K562 (cell line): ENCODE data around the gene SMIM41. TPM values are rescaled to one million over a fixed set of nuclear protein-coding genes. Genes with fewer than 3 reads are reported as not detected.

Experiments
- ATAC-seq: fragments of 200-7000 bp; cut with Tn5 transposase; 3 replicates; pipeline ENCODE4 v1.9.1; 2020; ENCODE audit warnings: moderate library complexity
- BruUV-seq: library from RNA; stranded (reverse); fragments of 400-500 nt; replicated peaks from 2 replicates; lab custom pipeline; 2021; lab: Mats Ljungman, UMichigan
- CTCF ChIA-PET: fragments of 300-600 bp; formaldehyde crosslinking; extraction: SDS; loops from one replicate; lab custom pipeline; 2021; ENCODE audit warnings: low intra/inter-chr PET ratio; lab: Yijun Ruan, JAX
- POLR2A ChIA-PET: fragments of 300-600, 350-650 bp; sonication (Branson Sonifier 250); formaldehyde crosslinking; extraction: SDS; loops from one replicate; lab custom pipeline; 2021; ENCODE audit warnings: antibody characterized with exemption, inconsistent platforms; lab: Yijun Ruan, JAX
- DNase-seq, 4 experiments: peaks; one replicate each; pipeline versions ENCODE4 v3.0.0 to v3.0.0-alpha.2; 2011 to 2018; ENCODE audit warnings: low spot score in 3 of 4, mixed read lengths in 3 of 4; ENCODE audit errors: extremely low read depth in 1 of 4
- FAIRE-seq: peaks from 2 replicates; lab custom pipeline; 2011; peaks lifted over from hg19 to GRCh38; lab: Jason Lieb, UNC
- H2AFZ ChIP-seq: 2 replicates; pipeline ENCODE4 v1.6.0; 2011; ENCODE audit warnings: low read depth, low read length, control low read depth, inconsistent platforms
- H3K27ac ChIP-seq: fragments of 200-600 bp; 3 replicates; pipeline ENCODE4 v1.8.0; 2011; ENCODE audit warnings: low read depth, mild to moderate bottlenecking, control low read depth, inconsistent platforms, low read length, moderate library complexity, mixed read lengths; ENCODE audit errors: extremely low read depth
- H3K27me3 ChIP-seq, 2 experiments: fragments of 300-600 bp in 1 of 2; 2 replicates in 1 of 2; 3 replicates in 1 of 2; pipeline versions ENCODE4 v1.6.0 to v1.8.0; 2011; ENCODE audit warnings: inconsistent platforms in 2 of 2, low read length in 2 of 2, mild to moderate bottlenecking in 1 of 2, mixed read lengths in 1 of 2, moderate library complexity in 1 of 2; ENCODE audit not compliant: control insufficient read depth in 2 of 2, insufficient read depth in 2 of 2
- H3K36me3 ChIP-seq: fragments of 300-600 bp; 3 replicates; pipeline ENCODE4 v1.8.0; 2011; ENCODE audit warnings: mild to moderate bottlenecking, low read length, inconsistent platforms; ENCODE audit not compliant: control insufficient read depth, insufficient read depth
- H3K4me1 ChIP-seq, 2 experiments: fragments of 200-600 bp in 1 of 2; replicated peaks in 1 of 2; 2 replicates in 1 of 2; 3 replicates in 1 of 2; pipeline versions ENCODE4 v1.5.1 to v1.8.0; 2011; ENCODE audit warnings: inconsistent platforms in 2 of 2, low read length in 2 of 2, mild to moderate bottlenecking in 1 of 2, mixed read lengths in 1 of 2, moderate library complexity in 1 of 2; ENCODE audit not compliant: control insufficient read depth in 2 of 2, insufficient read depth in 2 of 2
- H3K4me2 ChIP-seq: 2 replicates; pipeline ENCODE4 v1.6.1; 2011; ENCODE audit warnings: low read length, control low read depth, inconsistent platforms, mixed read lengths; ENCODE audit not compliant: insufficient read depth
- H3K4me3 ChIP-seq: fragments of 200-600 bp; sonication (generic), shearing (Covaris generic); 2 replicates; pipeline ENCODE4 v1.5.1; 2016; ENCODE audit warnings: control low read depth, inconsistent platforms
- H3K79me2 ChIP-seq: fragments of 200-600 bp; 3 replicates; pipeline ENCODE4 v1.8.0; 2011; ENCODE audit warnings: low read length, inconsistent platforms; ENCODE audit not compliant: control insufficient read depth, insufficient read depth
- H3K9ac ChIP-seq, 2 experiments: 2 replicates each; pipeline versions ENCODE4 v1.6.0 to v1.6.1; 2011; ENCODE audit warnings: low read depth in 2 of 2, low read length in 2 of 2, control low read depth in 1 of 2, inconsistent platforms in 1 of 2, mild to moderate bottlenecking in 1 of 2, mixed read lengths in 1 of 2; ENCODE audit not compliant: insufficient read depth in 1 of 2
- H3K9me1 ChIP-seq: one replicate; pipeline ENCODE4 v1.6.0; 2011; ENCODE audit warnings: inconsistent platforms, mild to moderate bottlenecking, low read length, moderate library complexity; ENCODE audit not compliant: control insufficient read depth, insufficient read depth
- H3K9me3 ChIP-seq: replicated peaks from 2 replicates; pipeline ENCODE4 v1.5.1; 2011; ENCODE audit warnings: low read depth, low read length, inconsistent platforms; ENCODE audit not compliant: control insufficient read depth, insufficient read depth
- H4K20me1 ChIP-seq: replicated peaks from 2 replicates; pipeline ENCODE4 v1.6.1; 2011; ENCODE audit warnings: low read length, inconsistent platforms, mixed read lengths; ENCODE audit not compliant: control insufficient read depth, insufficient read depth
- CREB1 ChIP-seq, 2 experiments: sonication (generic) in 1 of 2; formaldehyde crosslinking in 1 of 2; IDR thresholded peaks; 2 replicates each; pipeline versions ENCODE4 v1.6.1 to v1.8.0; 2012 to 2022; ENCODE audit warnings: inconsistent platforms in 1 of 2, mild to moderate bottlenecking in 1 of 2, missing genetic modification reagents in 1 of 2, moderate library complexity in 1 of 2
- EP400 ChIP-seq: fragments of 450-650 bp; IDR thresholded peaks from 2 replicates; pipeline ENCODE4 v1.6.1; 2017; ENCODE audit warnings: antibody characterized with exemption, mild to moderate bottlenecking, moderate library complexity
- HNRNPH1 ChIP-seq: fragments of 200-400 bp; formaldehyde crosslinking; optimal IDR thresholded peaks from 2 replicates; pipeline ENCODE3; 2017; ENCODE audit warnings: low read depth, mild to moderate bottlenecking, low read length, moderate library complexity
- IRF2 ChIP-seq: sonication (generic); formaldehyde crosslinking; IDR thresholded peaks from 2 replicates; pipeline ENCODE4 v1.8.1; 2022; ENCODE audit warnings: mild to moderate bottlenecking, missing genetic modification reagents
- NFIX ChIP-seq: fragments of 250-450 bp; sonication (Bioruptor Pico); IDR thresholded peaks from 2 replicates; pipeline ENCODE4 v1.4.0; 2020; ENCODE audit warnings: low read depth, mild to moderate bottlenecking, moderate library complexity
- NRF1 ChIP-seq, 2 experiments: fragments of 450-650 bp; IDR thresholded peaks in 1 of 2; conservative IDR thresholded peaks in 1 of 2; 2 replicates each; pipeline ENCODE4 v1.6.1; 2014; ENCODE audit warnings: mild to moderate bottlenecking in 2 of 2
- SRSF1 ChIP-seq: fragments of 200-400 bp; formaldehyde crosslinking; IDR thresholded peaks from 2 replicates; pipeline ENCODE4 v1.6.1; 2017; ENCODE audit warnings: mild to moderate bottlenecking, low read depth, low read length, moderate library complexity
- THRA ChIP-seq: fragments of 450-650 bp; IDR thresholded peaks from 2 replicates; pipeline ENCODE4 v1.6.1; 2017; ENCODE audit warnings: mild to moderate bottlenecking, moderate library complexity
- ZNF121 ChIP-seq: sonication (generic); formaldehyde crosslinking; conservative IDR thresholded peaks from 2 replicates; pipeline ENCODE4 v1.8.0; 2022; ENCODE audit warnings: missing genetic modification reagents
- ZNF354B ChIP-seq: fragments of 250-450 bp; sonication (Bioruptor Pico); IDR thresholded peaks from 2 replicates; pipeline ENCODE4 v1.4.0; 2020
- WGBS: fragments of 100-300 bp; shearing (Covaris generic); methylation state at CpG from one replicate; pipeline ENCODE4 v1.1.6; 2016; ENCODE audit warnings: low coverage, mixed read lengths; ENCODE audit not compliant: insufficient coverage; ENCODE audit errors: missing lambda C conversion rate; 5-methylcytosine and 5-hydroxymethylcytosine counted together
- in situ Hi-C: fragments of 300-500 bp; cut with MboI; formaldehyde crosslinking; loops from 4 replicates; pipeline ENCODE4 v1.15.0; 2018; ENCODE audit warnings: inconsistent platforms, mixed read lengths
- intact Hi-C: fragments of 100-400 bp; cut with micrococcal nuclease; formaldehyde crosslinking; loops from 2 replicates; pipeline ENCODE4 v1.14.2; 2022
- polyA plus RNA-seq, 8 experiments: library from polyadenylated mRNA; depleted of rRNA in 4 of 8; stranded (reverse) in 5 of 8; unstranded in 3 of 8; fragments of >200 nt; fragmentation: Nextera tagmentation in 2 of 8; fragmentation: Illumina TruSeq in 1 of 8; extraction: Ambion mirVana in 2 of 8; extraction: Trizol in 1 of 8; gene quantifications; 2 replicates each; pipeline versions ENCODE4 v1.2.1 to v1.2.3, GENCODE V29; 2011 to 2014; ENCODE audit warnings: inconsistent platforms in 1 of 8, missing spikeins in 1 of 8
- total RNA-seq, 7 experiments: library from RNA; depleted of rRNA in 6 of 7; stranded (reverse); fragments of >200 nt in 6 of 7; fragmentation: Illumina TruSeq in 2 of 7; extraction: Trizol in 2 of 7; gene quantifications; 2 replicates each; pipeline versions ENCODE4 v1.2.1 to v1.2.3, GENCODE V29; 2011 to 2021; ENCODE audit warnings: low replicate concordance in 1 of 7
- TF ChIP-seq, protein P1 (sequence below): fragments of 250-450 bp; sonication (Bioruptor Pico); IDR thresholded peaks from 2 replicates; pipeline ENCODE4 v1.4.0; 2020; ENCODE audit warnings: mild to moderate bottlenecking, moderate library complexity, borderline replicate concordance

SMIM41 gene
- total and polyA plus RNA-seq, 9 of the 15 experiments (the other 6 are each of a cell fraction or from before 2014, with no cell fraction given) = not detected

DNA sequence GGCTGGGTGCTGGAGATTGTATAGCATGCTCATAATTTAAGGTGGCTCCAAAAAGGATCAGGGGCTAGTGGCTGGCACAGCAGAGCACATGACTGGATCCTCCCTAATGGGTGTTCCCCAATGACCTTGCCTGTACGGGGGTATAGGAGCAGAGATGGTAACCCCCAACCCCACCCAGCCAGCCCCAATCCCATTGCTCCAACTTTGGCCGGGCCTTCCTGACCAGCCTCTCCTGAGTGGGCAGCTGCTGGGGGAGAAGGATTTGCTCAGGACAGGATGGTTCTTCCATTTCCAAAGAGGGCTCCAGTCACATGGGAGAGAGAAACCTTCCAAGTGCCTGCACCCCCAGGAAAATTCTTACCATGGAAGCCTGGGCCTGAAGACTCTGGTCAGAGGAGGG, 43.6 kb upstream of the SMIM41 start:
- in situ Hi-C loops (no loop called here), intact Hi-C loops (no loop called here)
- no peak for FAIRE-seq
- H3K27ac ChIP-seq = no peak overlapping the region
- WGBS = 50% methylated on average over 1 of the region's 2 CpGs
- TF ChIP-seq CREB1 (IDR thresholded peaks at IDR 0.05) (no peak), CREB1 (CRISPR knock-in tag; IDR thresholded peaks at IDR 0.05) (no peak), ZNF354B (CRISPR knock-in tag) (no peak), ZNF121 (no peak)
- POLR2A ChIA-PET = interaction anchor here (0.6 to 1.1 kb wide), 2 partner anchors 10 to 41 kb away, joined by 3 read pairs; no protein-coding TSS in a partner anchor
- no peak overlapping the region for H2AFZ ChIP-seq
- H3K9me1 ChIP-seq = no peaks in the 10 kb centered on the region
- peaks cover 17 to 23% of the 10 kb centered on the region in 2 experiments; a peak in 4 of 5 replicates for H3K4me1 ChIP-seq
- no peak for ATAC-seq
- CTCF ChIA-PET = no interaction called here
- no peak overlapping the region for H3K4me3 ChIP-seq
- H3K27me3 ChIP-seq = peaks cover 0 to 6% of the 10 kb centered on the region in 2 experiments; a peak in 1 of 5 replicates
- no peaks in the 10 kb centered on the region for H4K20me1 ChIP-seq
- no peak overlapping the region for H3K9ac ChIP-seq
- BruUV-seq = no TSS peak
- H3K4me2 ChIP-seq = no peak overlapping the region
- no peaks in the 10 kb centered on the region for H3K36me3 ChIP-seq
- H3K9me3 ChIP-seq = no peaks in the 10 kb centered on the region
- DNase-seq = no peak
- H3K79me2 ChIP-seq = no peaks in the 10 kb centered on the region

- Histone ChIP-seq H3K27me3 (peaks cover 0 to 6% of the 10 kb centered on the region in 2 experiments; a peak in 1 of 5 replicates), H3K9ac (peak overlapping the region in 1 of 2 experiments; percentile 46; a peak in 2 of 4 replicates), H3K27ac (no peak overlapping the region), H3K4me3 (peak overlapping the region; percentile 26; the same call in 1 of the 2 replicates), H3K79me2 (no peaks in the 10 kb centered on the region), H3K9me1 (no peaks in the 10 kb centered on the region), H3K9me3 (no peaks in the 10 kb centered on the region), H4K20me1 (no peaks in the 10 kb centered on the region), H3K4me1 (peaks cover 17 to 28% of the 10 kb centered on the region in 2 experiments; a peak in 4 of 5 replicates), H3K36me3 (no peaks in the 10 kb centered on the region), H2AFZ (peak overlapping the region; percentile 60), H3K4me2 (peak overlapping the region; percentile 47; the same call in 1 of the 2 replicates)
- BruUV-seq = no TSS peak
- ChIA-PET CTCF (interaction anchor here (0.7 kb wide), 1 partner anchor 98 kb away, joined by 8 read pairs; no protein-coding TSS in a partner anchor), POLR2A (interaction anchor here (0.6 to 1.1 kb wide), 2 partner anchors 9 to 40 kb away, joined by 3 read pairs; no protein-coding TSS in a partner anchor)
- WGBS = 16% methylated on average over 30 of the region's 53 CpGs
- peak; percentile 76 to 83 (median 82) for DNase-seq
- intact Hi-C loops (no loop called here), in situ Hi-C loops (no loop called here)
- peak; percentile 62 for ATAC-seq
- FAIRE-seq = no peak
- TF ChIP-seq NFIX (CRISPR knock-in tag) = no peak
- TF ChIP-seq NRF1 (conservative IDR thresholded peaks at IDR 0.05 in 1 of 2, IDR thresholded peaks at IDR 0.05 in 1 of 2) = peak; percentile 74 to 75
- TF ChIP-seq, protein P1, sequence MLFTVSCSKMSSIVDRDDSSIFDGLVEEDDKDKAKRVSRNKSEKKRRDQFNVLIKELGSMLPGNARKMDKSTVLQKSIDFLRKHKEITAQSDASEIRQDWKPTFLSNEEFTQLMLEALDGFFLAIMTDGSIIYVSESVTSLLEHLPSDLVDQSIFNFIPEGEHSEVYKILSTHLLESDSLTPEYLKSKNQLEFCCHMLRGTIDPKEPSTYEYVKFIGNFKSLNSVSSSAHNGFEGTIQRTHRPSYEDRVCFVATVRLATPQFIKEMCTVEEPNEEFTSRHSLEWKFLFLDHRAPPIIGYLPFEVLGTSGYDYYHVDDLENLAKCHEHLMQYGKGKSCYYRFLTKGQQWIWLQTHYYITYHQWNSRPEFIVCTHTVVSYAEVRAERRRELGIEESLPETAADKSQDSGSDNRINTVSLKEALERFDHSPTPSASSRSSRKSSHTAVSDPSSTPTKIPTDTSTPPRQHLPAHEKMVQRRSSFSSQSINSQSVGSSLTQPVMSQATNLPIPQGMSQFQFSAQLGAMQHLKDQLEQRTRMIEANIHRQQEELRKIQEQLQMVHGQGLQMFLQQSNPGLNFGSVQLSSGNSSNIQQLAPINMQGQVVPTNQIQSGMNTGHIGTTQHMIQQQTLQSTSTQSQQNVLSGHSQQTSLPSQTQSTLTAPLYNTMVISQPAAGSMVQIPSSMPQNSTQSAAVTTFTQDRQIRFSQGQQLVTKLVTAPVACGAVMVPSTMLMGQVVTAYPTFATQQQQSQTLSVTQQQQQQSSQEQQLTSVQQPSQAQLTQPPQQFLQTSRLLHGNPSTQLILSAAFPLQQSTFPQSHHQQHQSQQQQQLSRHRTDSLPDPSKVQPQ (CRISPR knock-in tag) = no peak
- TF ChIP-seq HNRNPH1 = no peak
- TF ChIP-seq SRSF1 = no peak
- no peak for TF ChIP-seq IRF2
- no peak for TF ChIP-seq EP400
- no peak for TF ChIP-seq THRA
Measured at GRCh38 chr12:52036587-52037171, 42.8 kb upstream of the SMIM41 start.
